Epithelial cell of esophagus (primary cell): ENCODE measurements around the gene PCF11.

Experiments
- DNase-seq: peaks from one replicate; pipeline ENCODE4 v3.0.0; 2010; ENCODE audit warnings: low read depth
- H3K4me3 ChIP-seq: 2 replicates; pipeline ENCODE4 v1.5.1; 2011; ENCODE audit warnings: mild to moderate bottlenecking, low read length, control low read depth
- CTCF ChIP-seq: IDR thresholded peaks from 2 replicates; pipeline ENCODE4 v1.5.1; 2011; ENCODE audit warnings: low read depth, mild to moderate bottlenecking, low read length, control low read depth, inconsistent platforms; ENCODE audit not compliant: insufficient read depth; ENCODE audit errors: missing control alignments

The PCF11 gene

GRCh38 chr11:83161610-83162199 lies 4.8 kb downstream of the PCF11 start:
- no peak for TF ChIP-seq CTCF
- no peak for DNase-seq
- H3K4me3 ChIP-seq = no peak overlapping the region

GRCh38 chr11:83162377-83162776 lies 5.4 kb downstream of the PCF11 start:
- H3K4me3 ChIP-seq = no peak overlapping the region

GRCh38 chr11:83166193-83166866 lies 9.4 kb downstream of the PCF11 start:
- no peak for DNase-seq
- H3K4me3 ChIP-seq = no peak overlapping the region
- TF ChIP-seq CTCF = no peak

More at GRCh38 chr11:83162377-83162776, 5.4 kb downstream of the PCF11 start:
- no peak for DNase-seq
- TF ChIP-seq CTCF = no peak

- no peak for TF ChIP-seq CTCF
- no peak overlapping the region for H3K4me3 ChIP-seq
- DNase-seq = no peak
These were observed 11.8 kb downstream of the PCF11 start for GRCh38 chr11:83168756-83169155.

GRCh38 chr11:83170865-83171264 lies 13.9 kb downstream of the PCF11 start:
- no peak for TF ChIP-seq CTCF
- H3K4me3 ChIP-seq = peak overlapping the region; percentile 34
- DNase-seq = no peak

- no peak for DNase-seq
- H3K4me3 ChIP-seq = no peak overlapping the region
These were observed 15.6 kb downstream of the PCF11 start for GRCh38 chr11:83172551-83172950.

More at GRCh38 chr11:83172551-83172950, 15.6 kb downstream of the PCF11 start:
- no peak for TF ChIP-seq CTCF
